Transverse colon (tissue), 4 donors: ENCODE results near the gene EIF2AK2. TPM values are rescaled to one million over a fixed set of nuclear protein-coding genes. Genes with fewer than 3 reads are reported as not detected.

Experiments
- DNase-seq: peaks from one replicate; pipeline ENCODE4 v3.0.0-alpha.2; 2019
- H3K27ac ChIP-seq, 4 donors: fragments of 200-600 bp; sonication (generic); 2 replicates each; pipeline ENCODE4 v1.5.1; 2016 to 2018; ENCODE audit warnings: inconsistent platforms in 4 of 4
- H3K27me3 ChIP-seq: fragments of 200-600 bp; sonication (generic); 2 replicates; pipeline ENCODE4 v1.5.1; 2017; ENCODE audit warnings: inconsistent platforms
- H3K36me3 ChIP-seq, 4 donors: fragments of 200-600 bp; sonication (generic); 2 replicates each; pipeline ENCODE4 v1.5.1; 2017 to 2019; ENCODE audit warnings: inconsistent platforms in 4 of 4
- H3K4me1 ChIP-seq, 4 donors: fragments of 200-600 bp; sonication (generic); 2 replicates each; pipeline ENCODE4 v1.5.1; 2017 to 2020; ENCODE audit warnings: inconsistent platforms in 4 of 4
- H3K4me3 ChIP-seq, 4 donors: fragments of 200-600 bp; sonication (generic); 1 replicate in 1 of 4; 2 replicates in 3 of 4; pipeline versions ENCODE4 v1.5.1 to v1.6.1; 2017 to 2019; ENCODE audit warnings: inconsistent platforms in 4 of 4
- H3K9me3 ChIP-seq, 2 donors: fragments of 200-600 bp; sonication (generic); 2 replicates each; pipeline ENCODE4 v1.5.1; 2017 to 2019; ENCODE audit warnings: inconsistent platforms in 2 of 2
- CTCF ChIP-seq, 5 experiments: fragments of 200-600 bp in 3 of 5; fragments of 450-650 bp in 2 of 5; sonication (generic) in 3 of 5; IDR thresholded peaks; 1 replicate in 2 of 5; 2 replicates in 3 of 5; pipeline ENCODE4 v1.5.1; 2016 to 2017; ENCODE audit warnings: antibody characterized with exemption in 5 of 5, inconsistent platforms in 3 of 5, mild to moderate bottlenecking in 2 of 5, moderate library complexity in 1 of 5
- EP300 ChIP-seq: sonication (generic); formaldehyde crosslinking; IDR thresholded peaks from one replicate; pipeline ENCODE4 v1.6.1; 2017; ENCODE audit warnings: antibody characterized with exemption, low read depth
- POLR2A ChIP-seq: fragments of 450-650 bp; IDR thresholded peaks from one replicate; pipeline ENCODE4 v1.6.1; 2016; ENCODE audit warnings: antibody characterized with exemption, mild to moderate bottlenecking, moderate library complexity
- POLR2AphosphoS5 ChIP-seq, 3 donors: sonication (generic); formaldehyde crosslinking; IDR thresholded peaks; one replicate each; pipeline ENCODE4 v1.6.1; 2016; ENCODE audit warnings: antibody characterized with exemption in 3 of 3
- WGBS, 2 donors: methylation state at CpG; one replicate each; pipeline ENCODE4 v1.1.5; 2018; ENCODE audit warnings: low coverage in 1 of 2; 5-methylcytosine and 5-hydroxymethylcytosine counted together
- in situ Hi-C, 4 donors: fragments of 200-750 bp; cut with MboI; loops; one replicate each; pipeline versions ENCODE4 v1.15.0 to v1.15.1; 2017; ENCODE audit warnings: low sequenced_read_pairs in 3 of 4, low pct_ligation_motif_present in 1 of 4, low pct_unique_long_range_greater_than_20kb in 1 of 4
- intact Hi-C: fragments of 100-400 bp; cut with DNase I; formaldehyde crosslinking; loops from one replicate; pipeline ENCODE4 v1.15.1; 2023; ENCODE audit warnings: low total_unique reads
- total RNA-seq, 4 donors: library from RNA; depleted of rRNA; stranded (reverse); fragments of >200 nt; gene quantifications; one replicate each; pipeline ENCODE4 v1.1.0, GENCODE V29; 2016

EIF2AK2 gene
- total RNA-seq, 4 donors from 2014 or later = 19.5 to 63.2 (median 25.8) TPM

GRCh38 chr2:37083873-37084794 is 72.6 kb downstream of the EIF2AK2 start, which contains the start of the genes GPATCH11 and HEATR5B:
GPATCH11 (plus strand) TSS chr2:37084518; CDS start chr2:37088382, 3,864 bp downstream.
HEATR5B (minus strand) TSS chr2:37084372; CDS start chr2:37083414, 958 bp downstream.
- no peaks in the 10 kb centered on the region for H3K27me3 ChIP-seq
- WGBS, 2 donors = 0% methylated on average over 3 to 58 of the region's 74 CpGs
- peak within 1 kb of the TSS; percentile 84 to 90 (median 88) for H3K27ac ChIP-seq
- peak within 1 kb of the TSS; percentile 51 to 90 (median 76) for H3K4me3 ChIP-seq
- intact Hi-C loops (no loop called here), in situ Hi-C loops (no loop called here)
- H3K36me3 ChIP-seq = peaks cover 0 to 6% (median 0%) of the 10 kb centered on the region in 4 donors
- DNase-seq = peak; percentile 97
- TF ChIP-seq POLR2AphosphoS5 (IDR thresholded peaks at IDR 0.05) (peak; percentile 58 to 72 (median 59)), CTCF (IDR thresholded peaks at IDR 0.05) (no peak), POLR2A (peak; percentile 70)
- H3K9me3 ChIP-seq = no peaks in the 10 kb centered on the region
- peaks cover 18 to 47% (median 21%) of the 10 kb centered on the region in 4 donors for H3K4me1 ChIP-seq

- peaks cover 0 to 12% (median 5%) of the 10 kb centered on the region in 4 donors for H3K36me3 ChIP-seq
- H3K27ac ChIP-seq = no peak overlapping the region
- no peaks in the 10 kb centered on the region for H3K9me3 ChIP-seq
- no peaks in the 10 kb centered on the region for H3K27me3 ChIP-seq
- no peak for DNase-seq
- intact Hi-C loops = no loop called here
- in situ Hi-C loops = no loop called here
- no peak for TF ChIP-seq POLR2AphosphoS5 (IDR thresholded peaks at IDR 0.05)
- no peak for TF ChIP-seq EP300
- TF ChIP-seq POLR2A = no peak
- TF ChIP-seq CTCF (IDR thresholded peaks at IDR 0.05) = no peak
- peaks cover 18 to 46% (median 21%) of the 10 kb centered on the region in 4 donors for H3K4me1 ChIP-seq
- H3K4me3 ChIP-seq = no peak overlapping the region
- WGBS, 2 donors = 33 to 45% methylated on average over 2 to 3 of the region's 3 CpGs
These were observed 76.1 kb downstream of the EIF2AK2 start for GRCh38 chr2:37080689-37081088.

- intact Hi-C loops = no loop called here
These were observed 76.5 kb downstream of the EIF2AK2 start for GRCh38 chr2:37080266-37080665.

More at GRCh38 chr2:37080266-37080665, 76.5 kb downstream of the EIF2AK2 start:
- H3K27ac ChIP-seq = no peak overlapping the region
- no peak for TF ChIP-seq CTCF (IDR thresholded peaks at IDR 0.05)
- TF ChIP-seq POLR2A = no peak
- no peak for TF ChIP-seq POLR2AphosphoS5 (IDR thresholded peaks at IDR 0.05)
- TF ChIP-seq EP300 = no peak
- in situ Hi-C loops = no loop called here
- H3K4me1 ChIP-seq = peaks cover 16 to 42% (median 18%) of the 10 kb centered on the region in 4 donors
- no peak overlapping the region for H3K4me3 ChIP-seq
- H3K36me3 ChIP-seq = peaks cover 0 to 15% (median 7%) of the 10 kb centered on the region in 4 donors
- H3K9me3 ChIP-seq = no peaks in the 10 kb centered on the region
- WGBS, 2 donors = 47 to 75% methylated on average over 2 of the region's 2 CpGs
- no peaks in the 10 kb centered on the region for H3K27me3 ChIP-seq
- DNase-seq = no peak
